Panc1 (cell line): Measurements from ENCODE around the gene PCDH10. TPM values are rescaled to one million over a fixed set of nuclear protein-coding genes. Genes with fewer than 3 reads are reported as not detected.
"Not testable (repeated sequence)": the region's sequence is repeated elsewhere in the genome, so short reads cannot be mapped to it uniquely, and the experiment has no call there.

Experiments used
- ATAC-seq: fragments of 200-7000 bp; cut with Tn5 transposase; 2 replicates; pipeline ENCODE4 v1.9.1; 2020; ENCODE audit warnings: mild to moderate bottlenecking, moderate library complexity
- BruUV-seq: library from RNA; stranded (reverse); fragments of 400-500 nt; replicated peaks from 2 replicates; lab custom pipeline; 2021; lab: Mats Ljungman, UMichigan
- CTCF ChIA-PET: fragments of 300-600 bp; sonication (Branson Sonifier 250); formaldehyde crosslinking; loops from one replicate; lab custom pipeline; 2022; ENCODE audit warnings: antibody characterized with exemption; lab: Charles Lee
- POLR2A ChIA-PET: fragments of 300-600 bp; sonication (Branson Sonifier 250); formaldehyde crosslinking; loops from one replicate; lab custom pipeline; 2022; ENCODE audit warnings: antibody characterized with exemption; lab: Charles Lee
- DNase-seq: peaks from one replicate; pipeline ENCODE4 v3.0.0-alpha.2; 2010; ENCODE audit warnings: low read depth, low spot score
- H3K27ac ChIP-seq: 2 replicates; pipeline ENCODE4 v1.5.1; 2011; ENCODE audit warnings: mild to moderate bottlenecking, low read length, inconsistent platforms
- H3K27me3 ChIP-seq: fragments of 200-500 bp; sonication (Bioruptor generic); 2 replicates; pipeline ENCODE4 v1.6.0; 2014; ENCODE audit warnings: low read length, inconsistent platforms; ENCODE audit not compliant: control insufficient read depth, insufficient read depth
- H3K36me3 ChIP-seq: fragments of 200-500 bp; sonication (Bioruptor generic); 2 replicates; pipeline ENCODE4 v1.5.1; 2014; ENCODE audit warnings: inconsistent platforms, mild to moderate bottlenecking, low read length, moderate library complexity; ENCODE audit not compliant: control insufficient read depth, insufficient read depth
- H3K4me1 ChIP-seq: 2 replicates; pipeline ENCODE4 v1.5.1; 2011; ENCODE audit warnings: inconsistent platforms, mild to moderate bottlenecking, low read length, moderate library complexity; ENCODE audit not compliant: control insufficient read depth, insufficient read depth
- H3K4me3 ChIP-seq, 2 experiments: 2 replicates each; pipeline ENCODE4 v1.5.1; 2011 to 2012; ENCODE audit warnings: low read depth in 2 of 2, low read length in 2 of 2, mild to moderate bottlenecking in 2 of 2, inconsistent platforms in 1 of 2, moderate library complexity in 1 of 2
- H3K9me3 ChIP-seq: fragments of 200-500 bp; sonication (Bioruptor generic); 2 replicates; pipeline ENCODE4 v1.5.1; 2014; ENCODE audit warnings: low read depth, mild to moderate bottlenecking, inconsistent platforms, low read length, moderate library complexity; ENCODE audit not compliant: control insufficient read depth, insufficient read depth
- CTCF ChIP-seq: fragments of 450-650 bp; IDR thresholded peaks from 2 replicates; pipeline ENCODE4 v1.5.1; 2017; ENCODE audit warnings: mild to moderate bottlenecking
- in situ Hi-C: cut with HindIII; loops from 2 replicates; pipeline ENCODE4 v1.10.0; 2016; ENCODE audit warnings: low sequenced_read_pairs, low pct_unique_long_range_greater_than_20kb
- intact Hi-C: fragments of 100-400 bp; cut with micrococcal nuclease; formaldehyde crosslinking; loops from one replicate; pipeline ENCODE4 v1.10.0; 2022; ENCODE audit not compliant: unreplicated experiment
- total RNA-seq: library from RNA; stranded (reverse); gene quantifications from one replicate; pipeline ENCODE4 v1.2.1, GENCODE V29; 2021; ENCODE audit not compliant: unreplicated experiment

PCDH10 gene
- total RNA-seq, 1 experiment from 2014 or later = not detected

DNA sequence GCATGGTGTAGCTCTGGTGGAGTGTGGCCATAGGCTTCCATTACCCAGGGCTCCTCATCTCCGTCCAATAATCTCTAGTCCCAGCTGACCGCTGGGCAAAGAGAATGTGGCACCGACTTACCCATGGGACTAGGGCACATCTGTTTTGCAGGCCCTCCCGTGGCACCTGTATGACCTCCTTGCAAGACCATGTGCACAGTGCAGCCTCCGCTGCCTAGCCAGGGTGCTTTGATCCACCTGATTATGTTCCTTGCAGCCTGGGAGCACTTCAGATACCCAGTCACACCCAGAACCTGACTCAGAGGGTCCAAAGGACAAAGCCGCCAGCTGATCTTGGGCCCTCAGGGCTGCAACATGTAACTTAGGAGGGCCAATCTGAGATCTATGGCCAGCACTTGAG, 84.8 kb downstream of the PCDH10 start:
- Histone ChIP-seq H3K4me3 (no peak overlapping the region), H3K36me3 (no peaks in the 10 kb centered on the region), H3K4me1 (no peaks in the 10 kb centered on the region), H3K9me3 (no peaks in the 10 kb centered on the region), H3K27me3 (no peaks in the 10 kb centered on the region), H3K27ac (no peak overlapping the region)
- ChIA-PET CTCF (no interaction called here), POLR2A (no interaction called here)
- in situ Hi-C loops = no loop called here
- intact Hi-C loops = no loop called here
- BruUV-seq = no TSS peak
- no peak for TF ChIP-seq CTCF
- ATAC-seq (no peak), DNase-seq (no peak)

GRCh38 chr4:133240451-133240850, 91.4 kb downstream of the PCDH10 start:
- in situ Hi-C loops, CTCF ChIA-PET: not testable (repeated sequence)

More at GRCh38 chr4:133240451-133240850, 91.4 kb downstream of the PCDH10 start:
- H3K4me3 ChIP-seq, H3K4me1 ChIP-seq, POLR2A ChIA-PET, intact Hi-C loops, H3K9me3 ChIP-seq, ATAC-seq, H3K27me3 ChIP-seq, DNase-seq, H3K36me3 ChIP-seq, H3K27ac ChIP-seq, BruUV-seq: not testable (repeated sequence)
